ENCODE results near the gene GALNT18. TPM values are rescaled to one million over a fixed set of nuclear protein-coding genes. Genes with fewer than 3 reads are reported as not detected.
A peak's percentile ranks its signal among the peaks of the same experiment; 100 is the strongest.

GALNT18 gene
- total RNA-seq, 3 donors from 2014 or later, result 14.7 to 25.9 (median 16.4) TPM

- H3K36me3 ChIP-seq, result no peaks in the 10 kb centered on the region
- H3K4me3 ChIP-seq, result no peak overlapping the region
- TF ChIP-seq POLR2AphosphoS5 (IDR thresholded peaks at IDR 0.05) (no peak), POLR2A (IDR thresholded peaks at IDR 0.05) (no peak), CTCF (IDR thresholded peaks at IDR 0.05) (no peak)
- no peaks in the 10 kb centered on the region for H3K27me3 ChIP-seq
- no peak overlapping the region for H3K27ac ChIP-seq
- peaks cover 5 to 7% of the 10 kb centered on the region in 2 donors for H3K4me1 ChIP-seq
- intact Hi-C loops (cut with DNase I; ENCODE audit: low total_unique reads), result no loop called here
- DNase-seq (ENCODE audit: low spot score in 2 of 2), result no peak
- H3K9me3 ChIP-seq, result no peaks in the 10 kb centered on the region
Observed at GRCh38 chr11:11241284-11241683, 380.5 kb downstream of the GALNT18 start.

GRCh38 chr11:11239959-11240358, 381.8 kb downstream of the GALNT18 start:
- Histone ChIP-seq H3K4me3 (no peak overlapping the region), H3K27me3 (no peaks in the 10 kb centered on the region), H3K27ac (no peak overlapping the region), H3K36me3 (no peaks in the 10 kb centered on the region), H3K9me3 (no peaks in the 10 kb centered on the region), H3K4me1 (peaks cover 5 to 7% of the 10 kb centered on the region in 2 donors)
- DNase-seq (ENCODE audit: low spot score in 2 of 2), result no peak
- no peak for TF ChIP-seq POLR2A (IDR thresholded peaks at IDR 0.05)
- no peak for TF ChIP-seq POLR2AphosphoS5 (IDR thresholded peaks at IDR 0.05)
- intact Hi-C loops (cut with DNase I; ENCODE audit: low total_unique reads), result loop anchor here (10.0 kb wide), 1 partner anchor 1345 kb away; no protein-coding TSS in a partner anchor

- intact Hi-C loops (cut with DNase I; ENCODE audit: low total_unique reads), result loop anchor here (10.0 kb wide), 1 partner anchor 1348 kb away; no protein-coding TSS in a partner anchor
- no peaks in the 10 kb centered on the region for H3K9me3 ChIP-seq
- TF ChIP-seq POLR2AphosphoS5 (IDR thresholded peaks at IDR 0.05) (no peak), POLR2A (IDR thresholded peaks at IDR 0.05) (no peak)
- no peaks in the 10 kb centered on the region for H3K4me1 ChIP-seq
- no peak overlapping the region for H3K27ac ChIP-seq
- H3K27me3 ChIP-seq, result no peaks in the 10 kb centered on the region
- no peaks in the 10 kb centered on the region for H3K36me3 ChIP-seq
- H3K4me3 ChIP-seq, result no peak overlapping the region
- no peak for DNase-seq (ENCODE audit: low spot score in 2 of 2)
Observed at GRCh38 chr11:11237070-11237832, 384.6 kb downstream of the GALNT18 start.

GRCh38 chr11:11236498-11237059, 385.2 kb downstream of the GALNT18 start:
- intact Hi-C loops (cut with DNase I; ENCODE audit: low total_unique reads), result loop anchor here (10.0 kb wide), 1 partner anchor 1348 kb away; no protein-coding TSS in a partner anchor
- Histone ChIP-seq H3K27ac (peak overlapping the region in 1 of 2 donors; percentile 7), H3K4me1 (no peaks in the 10 kb centered on the region)

GRCh38 chr11:11231763-11232162, 390.0 kb downstream of the GALNT18 start:
- H3K4me3 ChIP-seq, result no peak overlapping the region
- no peaks in the 10 kb centered on the region for H3K36me3 ChIP-seq
- TF ChIP-seq POLR2A (IDR thresholded peaks at IDR 0.05), result no peak
- no peak for TF ChIP-seq CTCF (IDR thresholded peaks at IDR 0.05)
- TF ChIP-seq POLR2AphosphoS5 (IDR thresholded peaks at IDR 0.05), result no peak
- H3K27me3 ChIP-seq, result no peaks in the 10 kb centered on the region
- no peak overlapping the region for H3K27ac ChIP-seq
- no peak for DNase-seq (ENCODE audit: low spot score in 2 of 2)
- intact Hi-C loops (cut with DNase I; ENCODE audit: low total_unique reads), result loop anchor here (10.0 kb wide), 1 partner anchor 1353 kb away; no protein-coding TSS in a partner anchor
- no peaks in the 10 kb centered on the region for H3K4me1 ChIP-seq
- H3K9me3 ChIP-seq, result no peaks in the 10 kb centered on the region

More at GRCh38 chr11:11236498-11237059, 385.2 kb downstream of the GALNT18 start:
- no peak for DNase-seq (ENCODE audit: low spot score in 2 of 2)
- no peaks in the 10 kb centered on the region for H3K36me3 ChIP-seq
- H3K27me3 ChIP-seq, result no peaks in the 10 kb centered on the region
- no peaks in the 10 kb centered on the region for H3K9me3 ChIP-seq
- TF ChIP-seq POLR2A (IDR thresholded peaks at IDR 0.05) (no peak), CTCF (IDR thresholded peaks at IDR 0.05) (no peak), POLR2AphosphoS5 (IDR thresholded peaks at IDR 0.05) (no peak)
- no peak overlapping the region for H3K4me3 ChIP-seq

Measured in breast epithelium (tissue), 4 donors.